Duodenal mucosa (tissue), 2 donors: Measurements from ENCODE around the gene TBC1D4.

Experiments used
- H3K27ac ChIP-seq: one replicate; pipeline ENCODE4 v1.7.0; 2013; ENCODE audit warnings: low read depth, low read length
- H3K27me3 ChIP-seq, 2 donors: one replicate each; pipeline ENCODE4 v1.7.0; 2013; ENCODE audit warnings: low read length in 2 of 2, control low read depth in 1 of 2; ENCODE audit not compliant: insufficient read depth in 2 of 2, control insufficient read depth in 1 of 2
- H3K36me3 ChIP-seq, 2 donors: one replicate each; pipeline ENCODE4 v1.7.0; 2013; ENCODE audit warnings: low read length in 2 of 2, control low read depth in 1 of 2; ENCODE audit not compliant: insufficient read depth in 2 of 2, control insufficient read depth in 1 of 2
- H3K4me1 ChIP-seq, 2 donors: one replicate each; pipeline ENCODE4 v1.7.0; 2013; ENCODE audit warnings: low read length in 2 of 2, control low read depth in 1 of 2; ENCODE audit not compliant: insufficient read depth in 2 of 2, control insufficient read depth in 1 of 2
- H3K4me3 ChIP-seq, 2 donors: one replicate each; pipeline ENCODE4 v1.7.0; 2013; ENCODE audit warnings: low read length in 2 of 2, low read depth in 1 of 2
- H3K9ac ChIP-seq, 2 donors: one replicate each; pipeline ENCODE4 v1.7.0; 2013; ENCODE audit warnings: low read length in 2 of 2, low read depth in 1 of 2
- H3K9me3 ChIP-seq, 2 donors: one replicate each; pipeline ENCODE4 v1.7.0; 2013; ENCODE audit warnings: low read length in 2 of 2, control low read depth in 1 of 2; ENCODE audit not compliant: control insufficient read depth in 1 of 2

TBC1D4 gene

DNA sequence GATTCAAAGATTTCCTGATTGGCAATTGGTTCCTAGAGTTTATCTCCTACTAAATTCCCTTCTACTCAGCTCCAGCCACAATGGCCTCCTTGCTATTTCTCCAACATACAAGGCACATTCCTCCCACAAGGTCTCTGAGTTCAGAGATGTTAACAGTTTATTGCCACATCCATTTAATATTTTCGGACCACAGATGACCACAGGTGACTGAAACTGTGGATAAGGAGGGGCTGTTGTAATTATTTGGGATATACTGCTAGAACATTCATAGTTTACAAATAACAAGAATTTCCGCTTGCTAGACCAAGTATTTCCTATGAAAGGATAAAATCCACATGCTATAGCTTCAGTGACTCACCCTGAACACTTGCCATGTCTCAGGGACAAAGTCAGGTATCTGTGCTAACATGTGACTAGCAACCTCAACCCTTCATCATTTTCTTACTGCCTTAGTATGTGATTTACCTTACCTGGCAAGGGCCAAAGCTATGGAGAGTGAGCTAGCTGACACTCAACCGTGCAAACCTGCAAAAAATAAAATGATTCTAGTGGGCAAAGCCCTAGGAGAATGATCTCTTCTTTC is 117.7 kb downstream of the TBC1D4 start:
- H3K27me3 ChIP-seq, result no peaks in the 10 kb centered on the region
- H3K9me3 ChIP-seq, result no peaks in the 10 kb centered on the region
- H3K4me1 ChIP-seq, result peaks cover 0 to 14% of the 10 kb centered on the region in 2 donors
- no peaks in the 10 kb centered on the region for H3K36me3 ChIP-seq
- H3K9ac ChIP-seq, result no peak overlapping the region
- H3K27ac ChIP-seq, result no peak overlapping the region
- no peak overlapping the region for H3K4me3 ChIP-seq

DNA sequence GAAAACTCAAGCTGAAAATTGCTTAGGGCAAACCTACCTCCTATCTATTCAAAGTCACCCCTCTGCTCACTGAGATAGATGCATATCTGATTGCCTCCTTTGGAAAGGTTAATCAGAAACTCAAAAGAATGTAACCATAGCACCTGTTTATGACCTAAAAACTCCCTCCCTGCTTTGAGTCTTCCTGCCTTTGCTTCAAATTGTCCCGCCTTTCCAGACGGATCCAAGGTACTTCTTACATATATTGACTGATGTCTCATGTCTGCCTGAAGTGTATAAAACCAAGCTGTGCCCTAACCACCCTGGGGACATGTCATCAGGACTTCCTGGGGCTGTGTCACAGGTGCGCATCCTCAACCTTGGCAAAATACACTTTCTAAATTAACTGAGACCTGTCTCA is 118.6 kb downstream of the TBC1D4 start:
- Histone ChIP-seq H3K27me3 (no peaks in the 10 kb centered on the region), H3K4me1 (peaks cover 0 to 12% of the 10 kb centered on the region in 2 donors), H3K9ac (no peak overlapping the region)

DNA sequence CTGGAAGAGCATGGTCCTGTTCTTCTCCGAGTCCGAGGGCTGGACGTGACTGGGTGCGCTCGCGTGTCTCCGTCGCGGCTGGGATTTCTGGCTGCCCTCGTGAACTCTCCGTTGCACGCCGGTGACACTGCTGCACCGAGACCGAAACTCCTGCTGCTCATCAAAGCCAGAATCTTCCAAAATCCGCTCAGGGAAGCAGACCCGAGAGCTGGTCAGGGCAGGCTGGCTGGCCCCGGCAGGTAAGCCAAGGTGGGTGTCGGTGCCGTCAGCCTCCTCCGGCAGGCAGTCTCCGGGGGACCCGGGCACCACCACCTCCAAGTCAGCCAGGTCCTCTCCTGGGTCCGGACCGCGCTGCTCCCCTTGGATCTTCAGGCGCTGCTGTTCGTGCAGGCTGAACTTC is 119.9 kb downstream of the TBC1D4 start:
- no peak overlapping the region for H3K4me3 ChIP-seq
- H3K27ac ChIP-seq, result no peak overlapping the region
- peaks cover 0 to 9% of the 10 kb centered on the region in 2 donors for H3K4me1 ChIP-seq
- no peaks in the 10 kb centered on the region for H3K27me3 ChIP-seq
- no peak overlapping the region for H3K9ac ChIP-seq
- no peaks in the 10 kb centered on the region for H3K36me3 ChIP-seq
- no peaks in the 10 kb centered on the region for H3K9me3 ChIP-seq

More for the DNA sequence above, 118.6 kb downstream of the TBC1D4 start:
- Histone ChIP-seq H3K27ac (no peak overlapping the region), H3K4me3 (no peak overlapping the region), H3K9me3 (no peaks in the 10 kb centered on the region), H3K36me3 (no peaks in the 10 kb centered on the region)

DNA sequence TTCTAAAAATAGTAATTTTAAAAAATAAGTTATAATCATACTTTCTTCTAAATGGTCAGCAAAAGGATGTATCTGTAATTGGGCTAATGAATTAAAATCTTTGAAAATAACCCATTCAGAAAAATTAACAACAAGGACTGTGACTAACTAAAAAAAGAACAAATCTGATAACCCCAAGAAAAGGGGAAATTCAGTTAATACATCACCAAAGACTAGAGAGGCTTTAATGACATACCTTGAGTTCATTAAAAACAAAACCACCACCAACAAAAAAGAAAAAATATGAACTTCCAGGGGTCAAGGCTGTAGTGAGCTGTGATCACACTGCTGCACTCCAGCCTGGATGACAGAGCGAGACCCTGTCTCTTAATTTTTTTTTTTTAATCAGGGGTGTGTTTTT is 121.8 kb downstream of the TBC1D4 start:
- Histone ChIP-seq H3K4me1 (no peaks in the 10 kb centered on the region), H3K27me3 (no peaks in the 10 kb centered on the region), H3K9ac (no peak overlapping the region), H3K9me3 (no peaks in the 10 kb centered on the region), H3K36me3 (no peaks in the 10 kb centered on the region), H3K27ac (no peak overlapping the region), H3K4me3 (no peak overlapping the region)

- Histone ChIP-seq H3K27me3 (no peaks in the 10 kb centered on the region), H3K27ac (no peak overlapping the region), H3K4me1 (no peaks in the 10 kb centered on the region), H3K9me3 (no peaks in the 10 kb centered on the region), H3K36me3 (no peaks in the 10 kb centered on the region), H3K4me3 (no peak overlapping the region), H3K9ac (no peak overlapping the region)
Observed at GRCh38 chr13:75359266-75359665, 122.7 kb downstream of the TBC1D4 start.

DNA sequence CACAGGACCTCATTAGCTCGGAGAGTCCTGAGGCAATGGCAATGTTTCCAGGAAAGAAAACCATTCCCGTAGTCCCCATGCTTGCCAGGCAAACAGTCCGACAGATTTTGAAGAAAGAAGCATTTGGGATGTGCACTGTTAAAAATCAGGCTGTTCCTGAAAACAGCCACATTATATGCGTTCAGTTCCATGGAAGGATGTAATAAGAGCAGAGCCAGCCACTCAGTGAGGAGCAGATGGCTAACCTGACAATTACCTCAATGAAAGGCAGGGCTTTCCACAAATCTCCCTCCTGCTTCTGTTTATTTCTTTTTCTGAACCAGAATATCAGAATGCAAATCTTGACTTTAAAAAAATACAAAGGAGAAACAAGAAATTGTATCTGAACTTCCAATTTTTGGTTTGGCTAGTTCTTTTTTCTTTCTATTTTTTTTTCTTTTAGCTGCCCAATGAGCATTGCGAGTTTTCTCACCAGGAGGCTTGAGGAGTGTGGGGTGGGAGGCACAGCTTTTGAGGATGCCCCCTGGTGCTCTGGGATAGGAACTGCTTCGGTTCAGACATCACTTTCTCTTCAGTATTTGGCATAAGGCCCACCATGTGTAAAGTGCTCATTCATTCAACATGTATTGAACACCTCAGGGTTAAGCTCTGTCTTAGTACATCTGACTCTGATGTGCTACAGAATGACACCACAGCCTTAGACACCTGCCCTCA is 124.2 kb downstream of the TBC1D4 start:
- Histone ChIP-seq H3K4me1 (no peaks in the 10 kb centered on the region), H3K9ac (no peak overlapping the region), H3K4me3 (no peak overlapping the region)

DNA sequence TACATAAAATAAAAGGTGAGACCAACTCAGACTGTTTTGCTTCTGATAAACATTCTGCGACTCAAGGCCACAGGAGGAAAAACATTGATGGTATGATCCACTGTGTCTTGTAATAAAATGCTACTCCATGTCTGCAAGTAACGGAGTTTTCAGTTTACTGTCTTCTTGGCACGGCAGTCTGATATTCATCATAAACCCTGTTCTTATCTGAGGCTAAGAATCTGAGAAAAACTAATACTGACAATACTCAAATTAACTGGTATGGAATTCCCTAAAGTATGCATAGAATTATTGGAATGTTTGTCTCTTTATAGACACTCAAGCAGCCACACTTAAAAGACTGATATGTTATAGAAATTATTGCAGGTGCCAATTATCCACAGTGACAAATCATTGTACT is 125.5 kb downstream of the TBC1D4 start:
- H3K27ac ChIP-seq, result no peak overlapping the region
- no peaks in the 10 kb centered on the region for H3K27me3 ChIP-seq
- no peak overlapping the region for H3K4me3 ChIP-seq
- H3K36me3 ChIP-seq, result no peaks in the 10 kb centered on the region
- no peaks in the 10 kb centered on the region for H3K9me3 ChIP-seq
- no peak overlapping the region for H3K9ac ChIP-seq
- H3K4me1 ChIP-seq, result no peaks in the 10 kb centered on the region

More for the DNA sequence above, 124.2 kb downstream of the TBC1D4 start:
- no peaks in the 10 kb centered on the region for H3K9me3 ChIP-seq
- no peaks in the 10 kb centered on the region for H3K36me3 ChIP-seq
- H3K27me3 ChIP-seq, result no peaks in the 10 kb centered on the region
- no peak overlapping the region for H3K27ac ChIP-seq

DNA sequence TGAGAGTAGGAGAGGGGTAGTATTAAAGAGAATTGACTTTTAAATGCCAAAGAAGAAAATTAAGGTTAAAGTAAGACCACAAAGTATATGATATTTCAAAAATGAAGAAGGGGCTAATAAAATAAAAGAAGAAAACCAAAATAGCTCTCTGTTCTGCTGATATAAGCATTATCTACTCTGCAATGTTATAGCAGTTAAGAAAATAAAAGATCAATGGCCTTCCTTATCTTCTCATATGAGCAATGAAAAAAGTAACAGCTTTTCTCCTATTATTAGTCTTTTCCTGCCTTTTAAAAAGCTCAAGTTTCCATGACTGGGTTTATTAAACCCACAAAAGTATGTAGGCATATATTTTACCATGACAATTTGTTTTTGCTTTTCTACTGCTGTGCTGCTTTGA is 126.4 kb downstream of the TBC1D4 start:
- no peak overlapping the region for H3K9ac ChIP-seq
- H3K4me1 ChIP-seq, result no peaks in the 10 kb centered on the region
- H3K4me3 ChIP-seq, result no peak overlapping the region
- no peaks in the 10 kb centered on the region for H3K27me3 ChIP-seq
- H3K27ac ChIP-seq, result no peak overlapping the region
- no peaks in the 10 kb centered on the region for H3K36me3 ChIP-seq
- H3K9me3 ChIP-seq, result no peaks in the 10 kb centered on the region

- Histone ChIP-seq H3K27ac (no peak overlapping the region), H3K36me3 (no peaks in the 10 kb centered on the region), H3K4me1 (no peaks in the 10 kb centered on the region), H3K27me3 (no peaks in the 10 kb centered on the region), H3K9me3 (no peaks in the 10 kb centered on the region), H3K4me3 (no peak overlapping the region), H3K9ac (no peak overlapping the region)
Observed at GRCh38 chr13:75353781-75354193, 128.2 kb downstream of the TBC1D4 start.

DNA sequence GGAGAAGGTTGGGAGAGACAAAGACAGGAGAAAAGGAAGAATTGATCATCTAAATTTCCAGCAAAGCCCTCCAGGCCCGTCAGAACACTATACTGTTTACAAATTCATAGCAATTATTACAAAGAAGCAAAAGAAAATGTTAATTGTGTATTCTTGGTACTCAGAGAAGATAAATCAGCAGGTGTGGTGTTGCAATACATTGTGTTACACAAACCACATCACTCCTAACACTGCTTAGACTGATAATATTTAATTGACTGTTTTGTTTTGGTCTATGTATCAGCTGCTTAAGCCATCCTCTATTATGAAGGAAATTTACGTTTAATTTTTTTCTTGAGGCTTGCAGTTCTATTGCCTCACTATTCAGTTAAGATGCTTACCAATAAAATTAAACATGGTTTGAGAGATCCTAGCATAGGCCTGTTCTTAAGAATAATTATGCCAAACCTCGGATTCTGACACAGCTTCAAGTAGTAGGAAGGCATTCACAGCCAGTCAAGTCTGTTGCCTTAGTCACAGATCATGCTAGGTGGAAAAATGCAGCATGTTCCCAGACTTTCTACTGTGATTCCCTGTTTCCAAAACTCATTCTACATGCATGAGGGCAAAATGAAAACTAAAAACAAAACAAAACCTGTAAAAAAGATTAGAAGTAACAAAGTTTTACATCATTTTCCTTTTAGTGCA is 129.2 kb downstream of the TBC1D4 start:
- Histone ChIP-seq H3K9ac (no peak overlapping the region), H3K9me3 (no peaks in the 10 kb centered on the region), H3K36me3 (no peaks in the 10 kb centered on the region), H3K4me1 (no peaks in the 10 kb centered on the region), H3K27ac (no peak overlapping the region), H3K4me3 (no peak overlapping the region), H3K27me3 (no peaks in the 10 kb centered on the region)
